HepG2 (cell line): ENCODE data around the gene ANLN. TPM values are rescaled to one million over a fixed set of nuclear protein-coding genes. Genes with fewer than 3 reads are reported as not detected.

Experiments
- ATF7 ChIP-seq, 2 experiments: fragments of 450-650 bp in 1 of 2; sonication (generic) in 1 of 2; formaldehyde crosslinking in 1 of 2; IDR thresholded peaks; 2 replicates each; pipeline versions ENCODE4 v1.4.0 to v1.6.1; 2016 to 2020; ENCODE audit warnings: antibody characterized with exemption in 1 of 2, mild to moderate bottlenecking in 1 of 2, missing genetic modification reagents in 1 of 2
- CREB3 ChIP-seq: sonication (generic); formaldehyde crosslinking; IDR thresholded peaks from 2 replicates; pipeline ENCODE4 v1.5.0; 2020; ENCODE audit warnings: missing genetic modification reagents
- HOXD1 ChIP-seq: sonication (generic); formaldehyde crosslinking; IDR thresholded peaks from 2 replicates; pipeline ENCODE4 v1.5.0; 2020; ENCODE audit warnings: missing genetic modification reagents
- ISX ChIP-seq: sonication (generic); formaldehyde crosslinking; conservative IDR thresholded peaks from 2 replicates; pipeline ENCODE4 v1.5.0; 2020; ENCODE audit warnings: missing genetic modification reagents
- KIAA2018 ChIP-seq: sonication (generic); formaldehyde crosslinking; IDR thresholded peaks from 2 replicates; pipeline ENCODE4 v1.5.0; 2020; ENCODE audit warnings: mild to moderate bottlenecking, missing genetic modification reagents, borderline replicate concordance
- MED1 ChIP-seq: sonication (generic); formaldehyde crosslinking; IDR thresholded peaks from 2 replicates; pipeline ENCODE4 v1.4.0; 2020; ENCODE audit warnings: missing genetic modification reagents
- MEIS2 ChIP-seq: sonication (generic); formaldehyde crosslinking; IDR thresholded peaks from 2 replicates; pipeline ENCODE4 v1.9.0; 2021; ENCODE audit warnings: mild to moderate bottlenecking, missing genetic modification reagents
- NR0B2 ChIP-seq: sonication (generic); formaldehyde crosslinking; IDR thresholded peaks from 2 replicates; pipeline ENCODE4 v1.4.0; 2020; ENCODE audit warnings: mild to moderate bottlenecking, missing genetic modification reagents
- POLR2AphosphoS2 ChIP-seq: IDR thresholded peaks from 2 replicates; pipeline ENCODE4 v1.6.1; 2011; ENCODE audit warnings: low read depth, low read length, improper control_type of control experiment
- SMARCC2 ChIP-seq: fragments of 450-650 bp; IDR thresholded peaks from 2 replicates; pipeline ENCODE4 v1.6.1; 2017; ENCODE audit warnings: antibody characterized with exemption, mild to moderate bottlenecking
- TAF15 ChIP-seq: fragments of 200-400 bp; formaldehyde crosslinking; IDR thresholded peaks from one replicate; pipeline ENCODE4 v1.6.1; 2018; ENCODE audit warnings: mild to moderate bottlenecking, low read depth, low read length; ENCODE audit not compliant: poor library complexity, severe bottlenecking
- YY1 ChIP-seq: IDR thresholded peaks from 2 replicates; pipeline ENCODE4 v1.6.1; 2011; ENCODE audit warnings: low read length, low read depth, moderate library complexity, mild to moderate bottlenecking; ENCODE audit not compliant: insufficient read depth, insufficient replicate concordance
- ZBTB20 ChIP-seq: sonication (generic); formaldehyde crosslinking; IDR thresholded peaks from 2 replicates; pipeline ENCODE4 v1.8.1; 2023; ENCODE audit warnings: missing genetic modification reagents, low read depth, mild to moderate bottlenecking, borderline replicate concordance
- ZNF10 ChIP-seq: sonication (generic); formaldehyde crosslinking; IDR thresholded peaks from 2 replicates; pipeline ENCODE4 v1.4.0; 2020; ENCODE audit warnings: mild to moderate bottlenecking, low read depth, missing genetic modification reagents, borderline replicate concordance
- ZNF20 ChIP-seq: sonication (generic); formaldehyde crosslinking; IDR thresholded peaks from 2 replicates; pipeline ENCODE4 v1.4.0; 2020; ENCODE audit warnings: mild to moderate bottlenecking, moderate library complexity, missing genetic modification reagents
- ZNF326 ChIP-seq: sonication (generic); formaldehyde crosslinking; IDR thresholded peaks from 2 replicates; pipeline ENCODE4 v1.4.0; 2020; ENCODE audit warnings: missing genetic modification reagents, borderline replicate concordance
- polyA plus RNA-seq, 8 experiments: library from polyadenylated mRNA; depleted of rRNA in 3 of 8; stranded (reverse) in 7 of 8; unstranded in 1 of 8; fragments of >200 nt; fragmentation: Illumina TruSeq in 4 of 8; extraction: Trizol in 4 of 8; gene quantifications; 2 replicates each; pipeline versions ENCODE4 v1.2.1 to v1.2.3, GENCODE V29; 2011 to 2016; ENCODE audit warnings: low read depth in 4 of 8, missing spikeins in 1 of 8, mixed read lengths in 1 of 8; ENCODE audit not compliant: insufficient read depth in 1 of 8
- total RNA-seq, 5 experiments: library from RNA; depleted of rRNA; stranded (reverse); fragments of >200 nt; fragmentation: Illumina TruSeq; extraction: Trizol; gene quantifications; 2 replicates each; pipeline ENCODE4 v1.2.3, GENCODE V29; 2016; ENCODE audit warnings: low read depth in 1 of 5
- TF ChIP-seq, protein P1 (sequence below): sonication (generic); formaldehyde crosslinking; IDR thresholded peaks from 2 replicates; pipeline ENCODE4 v1.9.0; 2021; ENCODE audit warnings: missing genetic modification reagents, mild to moderate bottlenecking, borderline replicate concordance

ANLN gene
- total and polyA plus RNA-seq, 2 of the 13 experiments (the other 11 are each of a cell fraction or from before 2014, with no cell fraction given): 20.0 to 72.0 TPM

- TF ChIP-seq NR0B2 (CRISPR knock-in tag): no peak
- TF ChIP-seq TAF15: no peak
- TF ChIP-seq MEIS2 (CRISPR knock-in tag): 0 out of 2 replicates have a peak, but pooled peaks have one; percentile 6
- TF ChIP-seq ZNF20: no peak
- TF ChIP-seq ZNF326 (CRISPR knock-in tag): no peak
- no peak for TF ChIP-seq KIAA2018 (CRISPR knock-in tag)
- TF ChIP-seq YY1: peak; percentile 50
- TF ChIP-seq ZBTB20 (CRISPR knock-in tag): no peak; the same call in 1 of the 2 replicates
- TF ChIP-seq MED1: peak; percentile 15; the same call in 1 of the 2 replicates
- no peak for TF ChIP-seq ATF7 (IDR thresholded peaks at IDR 0.05)
- no peak for TF ChIP-seq ATF7 (CRISPR knock-in tag; IDR thresholded peaks at IDR 0.05)
- TF ChIP-seq SMARCC2: no peak
- TF ChIP-seq ISX (CRISPR knock-in tag): no peak
- no peak for TF ChIP-seq POLR2AphosphoS2
- no peak for TF ChIP-seq CREB3 (CRISPR knock-in tag)
- TF ChIP-seq HOXD1: no peak; the same call in 1 of the 2 replicates
- no peak for TF ChIP-seq ZNF10 (CRISPR knock-in tag)
- TF ChIP-seq, protein P1, sequence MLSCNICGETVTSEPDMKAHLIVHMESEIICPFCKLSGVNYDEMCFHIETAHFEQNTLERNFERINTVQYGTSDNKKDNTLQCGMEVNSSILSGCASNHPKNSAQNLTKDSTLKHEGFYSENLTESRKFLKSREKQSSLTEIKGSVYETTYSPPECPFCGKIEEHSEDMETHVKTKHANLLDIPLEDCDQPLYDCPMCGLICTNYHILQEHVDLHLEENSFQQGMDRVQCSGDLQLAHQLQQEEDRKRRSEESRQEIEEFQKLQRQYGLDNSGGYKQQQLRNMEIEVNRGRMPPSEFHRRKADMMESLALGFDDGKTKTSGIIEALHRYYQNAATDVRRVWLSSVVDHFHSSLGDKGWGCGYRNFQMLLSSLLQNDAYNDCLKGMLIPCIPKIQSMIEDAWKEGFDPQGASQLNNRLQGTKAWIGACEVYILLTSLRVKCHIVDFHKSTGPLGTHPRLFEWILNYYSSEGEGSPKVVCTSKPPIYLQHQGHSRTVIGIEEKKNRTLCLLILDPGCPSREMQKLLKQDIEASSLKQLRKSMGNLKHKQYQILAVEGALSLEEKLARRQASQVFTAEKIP (CRISPR knock-in tag): no peak
Observed at GRCh38 chr7:36389371-36390198, at the start of gene ANLN (continued).
